B cell (primary cell): ENCODE measurements around the gene ESPNL. TPM values are rescaled to one million over a fixed set of nuclear protein-coding genes. Genes with fewer than 3 reads are reported as not detected.

ENCODE experiments used
- ATAC-seq: fragments of 200-7000 bp; cut with Tn5 transposase; one replicate; pipeline ENCODE4 v1.10.0; 2021; ENCODE audit warnings: low read depth, mild to moderate bottlenecking, moderate number of reproducible peaks, moderate library complexity
- CTCF ChIA-PET: fragments of 350-600 bp; sonication (Branson Sonifier 250); formaldehyde crosslinking; loops from one replicate; lab custom pipeline; 2021; ENCODE audit warnings: antibody characterized with exemption, inconsistent platforms; lab: Charles Lee
- POLR2A ChIA-PET: fragments of 350-600 bp; sonication (Branson Sonifier 250); formaldehyde crosslinking; loops from one replicate; lab custom pipeline; 2021; ENCODE audit warnings: antibody characterized with exemption; lab: Charles Lee
- DNase-seq: peaks from one replicate; pipeline ENCODE4 v3.0.0; 2013
- H2AFZ ChIP-seq: 2 replicates; pipeline ENCODE4 v1.6.1; 2012; ENCODE audit warnings: mild to moderate bottlenecking, low read depth, low read length; ENCODE audit not compliant: insufficient read depth, poor library complexity, severe bottlenecking
- H3K27ac ChIP-seq, 2 donors: 1 replicate in 1 of 2; 2 replicates in 1 of 2; pipeline ENCODE4 v1.5.1; 2012 to 2013; ENCODE audit warnings: low read length in 2 of 2, mild to moderate bottlenecking in 2 of 2, moderate library complexity in 1 of 2
- H3K27me3 ChIP-seq, 4 experiments: fragments of 200-600 bp in 1 of 4; sonication (generic) in 1 of 4; replicated peaks in 1 of 4; 1 replicate in 2 of 4; 2 replicates in 2 of 4; pipeline versions ENCODE4 v1.6.1 to v1.7.0; 2013 to 2016; ENCODE audit warnings: low read length in 3 of 4, mild to moderate bottlenecking in 2 of 4, mixed read lengths in 1 of 4, moderate library complexity in 1 of 4; ENCODE audit not compliant: insufficient read depth in 4 of 4, control insufficient read depth in 3 of 4; ENCODE audit errors: control extremely low read depth in 1 of 4
- H3K36me3 ChIP-seq, 2 experiments: replicated peaks in 1 of 2; 1 replicate in 1 of 2; 2 replicates in 1 of 2; pipeline versions ENCODE4 v1.6.1 to v1.7.1; 2013; ENCODE audit warnings: low read length in 1 of 2; ENCODE audit not compliant: insufficient read depth in 2 of 2, control insufficient read depth in 1 of 2; ENCODE audit errors: control extremely low read depth in 1 of 2, extremely low read depth in 1 of 2
- H3K4me1 ChIP-seq, 2 donors: fragments of 200-600 bp in 1 of 2; sonication (generic) in 1 of 2; 1 replicate in 1 of 2; 2 replicates in 1 of 2; pipeline versions ENCODE4 v1.5.1 to v1.6.1; 2013 to 2017; ENCODE audit warnings: low read length in 2 of 2; ENCODE audit not compliant: control insufficient read depth in 2 of 2, insufficient read depth in 2 of 2
- H3K4me2 ChIP-seq: replicated peaks from 2 replicates; pipeline ENCODE3; 2012; ENCODE audit warnings: mild to moderate bottlenecking, low read depth, low read length; ENCODE audit not compliant: poor library complexity, severe bottlenecking
- H3K4me3 ChIP-seq, 5 experiments: fragments of 200-600 bp in 1 of 5; sonication (generic) in 1 of 5; 1 replicate in 3 of 5; 2 replicates in 2 of 5; pipeline versions ENCODE4 v1.5.1 to v1.7.0; 2011 to 2016; ENCODE audit warnings: low read length in 4 of 5, mild to moderate bottlenecking in 4 of 5, low read depth in 2 of 5, control low read depth in 1 of 5, moderate library complexity in 1 of 5; ENCODE audit not compliant: insufficient read depth in 1 of 5; ENCODE audit errors: control extremely low read depth in 1 of 5, extremely low read depth in 1 of 5
- H3K79me2 ChIP-seq: fragments of 200-600 bp; sonication (generic); one replicate; pipeline ENCODE4 v1.6.0; 2016; ENCODE audit warnings: low read length; ENCODE audit not compliant: control insufficient read depth, insufficient read depth
- H3K9ac ChIP-seq: fragments of 200-600 bp; sonication (generic); 2 replicates; pipeline ENCODE4 v1.6.1; 2017; ENCODE audit warnings: mild to moderate bottlenecking, low read length, moderate library complexity
- H3K9me3 ChIP-seq, 3 donors: one replicate each; pipeline versions ENCODE4 v1.6.1 to v1.7.1; 2013; ENCODE audit warnings: low read length in 2 of 3; ENCODE audit not compliant: control insufficient read depth in 2 of 3, insufficient read depth in 1 of 3; ENCODE audit errors: control extremely low read depth in 1 of 3
- H4K20me1 ChIP-seq: 2 replicates; pipeline ENCODE4 v1.6.0; 2012; ENCODE audit warnings: mild to moderate bottlenecking, low read length; ENCODE audit not compliant: insufficient read depth, control insufficient read depth, poor library complexity, severe bottlenecking
- H3K27ac Mint-ChIP-seq: one replicate; pipeline ENCODE4 v1.8.0; 2021; ENCODE audit warnings: mixed read lengths
- H3K27me3 Mint-ChIP-seq: one replicate; pipeline ENCODE4 v1.8.0; 2021; ENCODE audit warnings: mixed read lengths
- H3K4me1 Mint-ChIP-seq: one replicate; pipeline ENCODE4 v1.8.0; 2021; ENCODE audit warnings: mixed read lengths
- H3K4me3 Mint-ChIP-seq: one replicate; pipeline ENCODE4 v1.8.0; 2021; ENCODE audit warnings: mixed read lengths
- H3K9me3 Mint-ChIP-seq: one replicate; pipeline ENCODE4 v1.8.0; 2022; ENCODE audit warnings: mixed read lengths; ENCODE audit not compliant: insufficient read depth
- EZH2 ChIP-seq: IDR thresholded peaks from 2 replicates; pipeline ENCODE4 v1.6.1; 2012; ENCODE audit warnings: borderline replicate concordance, low read depth, mild to moderate bottlenecking, moderate library complexity, low read length; ENCODE audit not compliant: insufficient read depth, poor library complexity, severe bottlenecking
- WGBS: methylation state at CpG from one replicate; pipeline ENCODE4 v1.1.5; 2013; ENCODE audit warnings: missing lambda C conversion rate; ENCODE audit not compliant: insufficient coverage; 5-methylcytosine and 5-hydroxymethylcytosine counted together
- intact Hi-C: fragments of 100-400 bp; cut with micrococcal nuclease; formaldehyde crosslinking; loops from one replicate; pipeline ENCODE4 v1.10.0; 2022
- polyA plus RNA-seq: library from polyadenylated mRNA; depleted of rRNA; stranded (reverse); fragments of >200 nt; gene quantifications from 2 replicates; pipeline ENCODE4 v1.2.3, GENCODE V29; 2012
- total RNA-seq, 2 donors: library from RNA; stranded (reverse); fragments of 120-200 nt in 1 of 2; gene quantifications; 1 replicate in 1 of 2; 2 replicates in 1 of 2; pipeline versions ENCODE4 v1.2.3 to v1.2.4, GENCODE V29; 2013 to 2022
- TF ChIP-seq, protein P1 (sequence below): fragments of 200-600 bp; IDR thresholded peaks from one replicate; pipeline ENCODE4 v1.8.0; 2022; ENCODE audit warnings: antibody characterized with exemption, mild to moderate bottlenecking

ESPNL gene
- total and polyA plus RNA-seq, 2 donors (not counting 1 experiment from before 2014, with no cell fraction given): 1.6 to 2.5 TPM

DNA sequence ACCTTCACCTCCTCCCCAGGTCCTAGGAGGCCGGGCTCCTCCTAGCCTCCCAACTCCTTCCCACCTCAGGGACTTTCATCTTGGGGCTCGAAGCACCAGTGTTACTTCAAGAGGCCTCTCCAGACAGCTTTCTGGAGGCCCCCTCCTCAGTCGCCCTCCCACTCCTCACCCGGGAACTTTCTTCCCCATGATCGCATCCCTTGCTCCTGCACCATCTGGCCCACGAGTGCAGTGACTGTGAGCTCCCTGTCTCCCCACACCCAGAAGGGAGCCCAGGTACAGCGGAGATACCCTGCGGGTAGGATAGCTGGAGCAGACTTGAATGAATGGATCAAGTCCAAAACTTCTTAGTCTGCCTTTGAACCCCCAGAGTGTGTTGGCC lies 64.8 kb downstream of the ESPNL start:
- H3K27me3 Mint-ChIP-seq: peaks cover 15% of the 10 kb centered on the region
- no peaks in the 10 kb centered on the region for H3K79me2 ChIP-seq
- ChIA-PET POLR2A (no interaction called here), CTCF (interaction anchor here (0.6 kb wide), 1 partner anchor 652 kb away, joined by 5 read pairs; no protein-coding TSS in a partner anchor)
- no peak overlapping the region for H2AFZ ChIP-seq
- DNase-seq (no peak), ATAC-seq (no peak)
- H3K9ac ChIP-seq: no peak overlapping the region
- no peak overlapping the region for H3K27ac ChIP-seq
- H3K9me3 ChIP-seq: peaks cover 0 to 9% (median 0%) of the 10 kb centered on the region in 3 donors
- H3K4me3 Mint-ChIP-seq: no peak overlapping the region
- peaks cover 0 to 24% (median 4%) of the 10 kb centered on the region in 4 experiments for H3K27me3 ChIP-seq
- WGBS: 96% methylated on average over 6 of the region's 8 CpGs
- peaks cover 7 to 8% of the 10 kb centered on the region in 2 donors for H3K4me1 ChIP-seq
- no peak overlapping the region for H3K4me2 ChIP-seq
- H3K4me1 Mint-ChIP-seq: peaks cover 7% of the 10 kb centered on the region
- no peak overlapping the region for H3K27ac Mint-ChIP-seq
- H3K4me3 ChIP-seq: no peak overlapping the region
- intact Hi-C loops: no loop called here
- TF ChIP-seq, protein P1, sequence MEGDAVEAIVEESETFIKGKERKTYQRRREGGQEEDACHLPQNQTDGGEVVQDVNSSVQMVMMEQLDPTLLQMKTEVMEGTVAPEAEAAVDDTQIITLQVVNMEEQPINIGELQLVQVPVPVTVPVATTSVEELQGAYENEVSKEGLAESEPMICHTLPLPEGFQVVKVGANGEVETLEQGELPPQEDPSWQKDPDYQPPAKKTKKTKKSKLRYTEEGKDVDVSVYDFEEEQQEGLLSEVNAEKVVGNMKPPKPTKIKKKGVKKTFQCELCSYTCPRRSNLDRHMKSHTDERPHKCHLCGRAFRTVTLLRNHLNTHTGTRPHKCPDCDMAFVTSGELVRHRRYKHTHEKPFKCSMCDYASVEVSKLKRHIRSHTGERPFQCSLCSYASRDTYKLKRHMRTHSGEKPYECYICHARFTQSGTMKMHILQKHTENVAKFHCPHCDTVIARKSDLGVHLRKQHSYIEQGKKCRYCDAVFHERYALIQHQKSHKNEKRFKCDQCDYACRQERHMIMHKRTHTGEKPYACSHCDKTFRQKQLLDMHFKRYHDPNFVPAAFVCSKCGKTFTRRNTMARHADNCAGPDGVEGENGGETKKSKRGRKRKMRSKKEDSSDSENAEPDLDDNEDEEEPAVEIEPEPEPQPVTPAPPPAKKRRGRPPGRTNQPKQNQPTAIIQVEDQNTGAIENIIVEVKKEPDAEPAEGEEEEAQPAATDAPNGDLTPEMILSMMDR: no peak
- TF ChIP-seq EZH2: no peak
- H3K9me3 Mint-ChIP-seq: no peaks in the 10 kb centered on the region
- peaks cover 4% of the 10 kb centered on the region for H4K20me1 ChIP-seq
- H3K36me3 ChIP-seq: peaks cover 3 to 11% of the 10 kb centered on the region in 2 experiments

DNA sequence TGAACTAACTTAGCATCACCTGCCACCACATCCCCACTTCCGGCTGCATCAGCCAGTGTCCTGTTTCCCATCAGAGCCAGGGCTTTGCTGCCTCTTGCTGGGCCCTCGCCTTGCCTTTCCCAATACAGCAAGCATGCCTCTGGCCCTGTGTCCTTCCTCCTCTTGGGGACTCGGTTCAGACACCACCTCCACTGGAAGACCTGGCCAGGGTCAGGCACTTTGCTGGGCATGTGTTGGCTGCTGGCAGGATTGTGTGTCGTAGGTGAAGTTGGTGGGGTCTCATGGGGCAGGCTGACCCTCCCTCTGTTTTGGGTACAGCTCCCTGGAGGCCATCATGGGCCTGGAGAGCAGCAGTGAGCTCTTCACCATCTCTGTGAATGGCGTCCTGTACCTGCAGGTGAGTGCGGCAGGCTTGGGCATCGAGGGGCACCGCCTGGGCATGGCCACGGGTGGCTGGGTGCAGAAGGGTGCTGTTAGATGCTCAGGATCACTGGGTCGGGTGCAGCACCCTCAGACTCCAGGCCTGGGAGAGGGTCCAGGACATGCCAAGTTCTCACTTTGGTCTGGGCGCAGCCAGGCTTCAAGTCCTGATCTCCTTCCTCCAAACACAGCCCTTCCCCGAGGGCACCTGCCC lies 65.3 kb downstream of the ESPNL start:
- Mint-ChIP-seq H3K4me3 (no peak overlapping the region), H3K27ac (no peak overlapping the region), H3K27me3 (peaks cover 13% of the 10 kb centered on the region)

More for the DNA sequence above, 65.3 kb downstream of the ESPNL start:
- H3K4me1 ChIP-seq: peaks cover 2 to 3% of the 10 kb centered on the region in 2 donors
- ATAC-seq: no peak
- no peak overlapping the region for H2AFZ ChIP-seq
- WGBS: 92% methylated on average over 11 of the region's 12 CpGs
- H3K4me2 ChIP-seq: no peak overlapping the region
- H4K20me1 ChIP-seq: peaks cover 6% of the 10 kb centered on the region
- TF ChIP-seq, protein P1: no peak
- TF ChIP-seq EZH2: no peak
- no peak overlapping the region for H3K4me3 ChIP-seq
- peaks cover 0 to 18% (median 2%) of the 10 kb centered on the region in 4 experiments for H3K27me3 ChIP-seq
- H3K36me3 ChIP-seq: peaks cover 5 to 16% of the 10 kb centered on the region in 2 experiments
- no peak overlapping the region for H3K27ac ChIP-seq
- ChIA-PET CTCF (no interaction called here), POLR2A (no interaction called here)
- no peak overlapping the region for H3K9ac ChIP-seq
- Mint-ChIP-seq H3K4me1 (peaks cover 4% of the 10 kb centered on the region), H3K9me3 (no peaks in the 10 kb centered on the region)
- no peaks in the 10 kb centered on the region for H3K79me2 ChIP-seq
- intact Hi-C loops: no loop called here
- no peak for DNase-seq
- H3K9me3 ChIP-seq: peaks cover 0 to 3% (median 0%) of the 10 kb centered on the region in 3 donors
